Muscle of leg (tissue), 11 donors: Measurements from ENCODE around the gene GPR176. TPM values are rescaled to one million over a fixed set of nuclear protein-coding genes. Genes with fewer than 3 reads are reported as not detected.

Source experiments
- DNase-seq: peaks from one replicate; pipeline ENCODE4 v3.0.0; 2013
- H3K27ac ChIP-seq: one replicate; pipeline ENCODE4 v1.5.1; 2013; ENCODE audit warnings: mild to moderate bottlenecking, low read length, control low read depth
- H3K27me3 ChIP-seq: one replicate; pipeline ENCODE4 v1.6.1; 2013; ENCODE audit warnings: low read length; ENCODE audit not compliant: control insufficient read depth, insufficient read depth
- H3K36me3 ChIP-seq: one replicate; pipeline ENCODE4 v1.6.1; 2013; ENCODE audit warnings: low read length; ENCODE audit not compliant: control insufficient read depth, insufficient read depth
- H3K4me1 ChIP-seq: one replicate; pipeline ENCODE4 v1.6.1; 2013; ENCODE audit warnings: low read length; ENCODE audit not compliant: control insufficient read depth, insufficient read depth
- H3K4me3 ChIP-seq: one replicate; pipeline ENCODE4 v1.5.1; 2013; ENCODE audit warnings: low read length, control low read depth
- H3K9me3 ChIP-seq: replicated peaks from 2 replicates; pipeline ENCODE4 v1.6.1; 2013; ENCODE audit warnings: low read depth, low read length; ENCODE audit not compliant: control insufficient read depth
- WGBS: methylation state at CpG from one replicate; pipeline ENCODE4 v1.1.5; 2013; ENCODE audit warnings: missing lambda C conversion rate; ENCODE audit not compliant: insufficient coverage; 5-methylcytosine and 5-hydroxymethylcytosine counted together
- polyA plus RNA-seq, 8 donors: library from polyadenylated mRNA; unstranded; fragments of 120-200 nt; gene quantifications; one replicate each; pipeline versions ENCODE4 v1.2.1 to v1.2.3, GENCODE V29; 2013; ENCODE audit warnings: inconsistent platforms in 1 of 8, low replicate concordance in 1 of 8; ENCODE audit not compliant: insufficient read length in 8 of 8, insufficient read depth in 1 of 8
- total RNA-seq: library from RNA; stranded (reverse); fragments of 120-200 nt; gene quantifications from one replicate; pipeline ENCODE4 v1.2.4, GENCODE V29; 2013

GPR176 gene
- total and polyA plus RNA-seq, 9 donors: 4.0 to 7.3 (median 6.4) TPM

GRCh38 chr15:39761006-39761405, 159.1 kb downstream of the GPR176 start:
- Histone ChIP-seq H3K4me3 (no peak overlapping the region), H3K9me3 (no peaks in the 10 kb centered on the region), H3K27me3 (no peaks in the 10 kb centered on the region), H3K27ac (no peak overlapping the region), H3K36me3 (no peaks in the 10 kb centered on the region), H3K4me1 (no peaks in the 10 kb centered on the region)
- DNase-seq: no peak
- WGBS: no CpG with 5 or more reads among the region's 2 CpGs

GRCh38 chr15:39756806-39757522, 163.1 kb downstream of the GPR176 start:
- no CpG with 5 or more reads among the region's 2 CpGs for WGBS
- Histone ChIP-seq H3K27me3 (no peaks in the 10 kb centered on the region), H3K4me1 (no peaks in the 10 kb centered on the region), H3K36me3 (no peaks in the 10 kb centered on the region), H3K27ac (no peak overlapping the region), H3K4me3 (no peak overlapping the region), H3K9me3 (no peaks in the 10 kb centered on the region)
- peak; percentile 91 for DNase-seq

- DNase-seq: peak; percentile 94
- Histone ChIP-seq H3K27ac (no peak overlapping the region), H3K4me3 (no peak overlapping the region), H3K27me3 (no peaks in the 10 kb centered on the region), H3K9me3 (no peaks in the 10 kb centered on the region), H3K36me3 (no peaks in the 10 kb centered on the region), H3K4me1 (no peaks in the 10 kb centered on the region)
- no CpG with 5 or more reads among the region's 1 CpG for WGBS
These were observed 167.1 kb downstream of the GPR176 start for GRCh38 chr15:39752991-39753390.

GRCh38 chr15:39752246-39752645, 167.8 kb downstream of the GPR176 start:
- peak; percentile 42 for DNase-seq

More at GRCh38 chr15:39752246-39752645, 167.8 kb downstream of the GPR176 start:
- Histone ChIP-seq H3K4me3 (no peak overlapping the region), H3K9me3 (no peaks in the 10 kb centered on the region), H3K27me3 (no peaks in the 10 kb centered on the region), H3K27ac (no peak overlapping the region), H3K36me3 (no peaks in the 10 kb centered on the region), H3K4me1 (no peaks in the 10 kb centered on the region)

Other genes with a start within 250 kb of the GPR176 start
- 0.53 TPM for gene FSIP1, start 137.4 kb downstream of the GPR176 start, total RNA-seq
- gene FSIP1, start 137.4 kb downstream of the GPR176 start, polyA plus RNA-seq: under 1 TPM; 0.17 to 0.60 (median 0.32) TPM
- gene EIF2AK4, start 13.8 kb upstream of the GPR176 start, total RNA-seq: 33.6 TPM
- gene EIF2AK4, start 13.8 kb upstream of the GPR176 start, polyA plus RNA-seq: 10 to 100 TPM; 26.2 to 48.0 (median 34.1) TPM
- 148 TPM for gene SRP14, start 118.9 kb upstream of the GPR176 start, total RNA-seq
- gene SRP14, start 118.9 kb upstream of the GPR176 start, polyA plus RNA-seq: 100 to 1,000 TPM; 317 to 493 (median 359) TPM
- 10.1 TPM for gene BMF, start 188.6 kb upstream of the GPR176 start, total RNA-seq
- 10 to 100 TPM in 5 of 8 donors, 1 to 10 TPM in 3; 7.5 to 15.3 (median 12.9) TPM for gene BMF, start 188.6 kb upstream of the GPR176 start, polyA plus RNA-seq
- gene BUB1B, start 240.8 kb upstream of the GPR176 start, total RNA-seq: 11.8 TPM
- 10 to 100 TPM; 10.8 to 20.7 (median 14.7) TPM for gene BUB1B, start 240.8 kb upstream of the GPR176 start, polyA plus RNA-seq